ENCODE results near the gene SLC22A17. TPM values are rescaled to one million over a fixed set of nuclear protein-coding genes. Genes with fewer than 3 reads are reported as not detected.

SLC22A17 gene
- total RNA-seq, 1 donor from 2014 or later: 22.2 TPM

DNA sequence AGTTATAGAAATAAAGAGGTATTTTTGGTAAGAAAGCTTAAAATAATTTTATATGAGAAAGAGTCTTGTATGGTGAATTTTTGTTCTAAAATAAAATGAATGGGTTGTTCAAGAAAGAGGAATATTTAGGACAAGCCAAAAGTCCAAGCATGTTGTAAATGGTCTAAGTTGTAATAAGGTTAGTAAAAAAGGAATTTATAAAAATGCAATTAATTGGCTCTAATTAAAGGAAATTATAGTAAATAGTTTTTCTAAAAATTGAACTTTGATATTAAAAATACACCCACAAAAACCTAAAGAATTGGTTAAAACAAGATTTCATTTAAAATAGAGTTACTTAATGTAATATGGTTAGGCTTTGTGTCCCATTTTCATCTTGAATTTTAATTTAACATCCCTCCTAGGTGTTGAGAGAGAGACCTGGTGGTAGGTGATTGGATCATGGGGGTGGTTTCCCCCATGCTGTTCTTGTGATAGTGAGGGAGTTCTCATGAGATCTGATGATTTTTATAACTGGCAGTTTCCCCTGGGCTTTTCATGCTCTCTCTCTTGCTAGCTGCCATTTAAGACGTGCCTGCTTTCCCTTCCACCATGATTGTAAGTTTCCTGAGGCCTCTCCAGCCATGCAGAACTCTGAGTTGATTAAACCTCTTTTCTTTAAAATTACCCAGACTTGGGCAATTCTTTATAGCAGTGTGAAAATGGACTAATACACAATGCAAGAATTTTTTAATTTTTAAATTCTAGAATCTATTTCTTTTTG, 13.0 kb downstream of the SLC22A17 start:
- DNase-seq (ENCODE audit: low spot score): no peak
- Mint-ChIP-seq H3K4me3 (no peak overlapping the region), H3K9me3 (peaks cover 26% of the 10 kb centered on the region), H3K27me3 (ENCODE audit: insufficient read depth, low read depth) (peaks cover 10% of the 10 kb centered on the region), H3K36me3 (no peaks in the 10 kb centered on the region), H3K4me1 (no peaks in the 10 kb centered on the region), H3K27ac (no peak overlapping the region)
- no peaks in the 10 kb centered on the region for H4K20me1 ChIP-seq (ENCODE audit: low read depth)
- H3K4me3 ChIP-seq: no peak overlapping the region
- no peak overlapping the region for H3K27ac ChIP-seq
- peaks cover 15% of the 10 kb centered on the region for H3K9me3 ChIP-seq (ENCODE audit: low read depth)
- H3F3A ChIP-seq (ENCODE audit: low read depth): no peaks in the 10 kb centered on the region
- H3K9ac ChIP-seq: no peak overlapping the region
- TF ChIP-seq EZH2phosphoT487 (IDR thresholded peaks at IDR 0.05): no peak
- TF ChIP-seq, protein P1, sequence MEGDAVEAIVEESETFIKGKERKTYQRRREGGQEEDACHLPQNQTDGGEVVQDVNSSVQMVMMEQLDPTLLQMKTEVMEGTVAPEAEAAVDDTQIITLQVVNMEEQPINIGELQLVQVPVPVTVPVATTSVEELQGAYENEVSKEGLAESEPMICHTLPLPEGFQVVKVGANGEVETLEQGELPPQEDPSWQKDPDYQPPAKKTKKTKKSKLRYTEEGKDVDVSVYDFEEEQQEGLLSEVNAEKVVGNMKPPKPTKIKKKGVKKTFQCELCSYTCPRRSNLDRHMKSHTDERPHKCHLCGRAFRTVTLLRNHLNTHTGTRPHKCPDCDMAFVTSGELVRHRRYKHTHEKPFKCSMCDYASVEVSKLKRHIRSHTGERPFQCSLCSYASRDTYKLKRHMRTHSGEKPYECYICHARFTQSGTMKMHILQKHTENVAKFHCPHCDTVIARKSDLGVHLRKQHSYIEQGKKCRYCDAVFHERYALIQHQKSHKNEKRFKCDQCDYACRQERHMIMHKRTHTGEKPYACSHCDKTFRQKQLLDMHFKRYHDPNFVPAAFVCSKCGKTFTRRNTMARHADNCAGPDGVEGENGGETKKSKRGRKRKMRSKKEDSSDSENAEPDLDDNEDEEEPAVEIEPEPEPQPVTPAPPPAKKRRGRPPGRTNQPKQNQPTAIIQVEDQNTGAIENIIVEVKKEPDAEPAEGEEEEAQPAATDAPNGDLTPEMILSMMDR (IDR thresholded peaks at IDR 0.05): no peak
- TF ChIP-seq EZH2 (IDR thresholded peaks at IDR 0.05): no peak
- no peaks in the 10 kb centered on the region for H3K4me1 ChIP-seq
- no peaks in the 10 kb centered on the region for H3K27me3 ChIP-seq
- no peak overlapping the region for H3K4me2 ChIP-seq
- no peak overlapping the region for H2AFZ ChIP-seq (replicated peaks)
- H3K79me2 ChIP-seq (ENCODE audit: low read depth): no peaks in the 10 kb centered on the region
- H3K36me3 ChIP-seq: no peaks in the 10 kb centered on the region

GRCh38 chr14:23335623-23336022, 17.1 kb downstream of the SLC22A17 start:
- no peak overlapping the region for H2AFZ ChIP-seq (replicated peaks)
- no peaks in the 10 kb centered on the region for H3K36me3 ChIP-seq
- H3K27me3 ChIP-seq: no peaks in the 10 kb centered on the region
- peaks cover 6% of the 10 kb centered on the region for H3K27me3 Mint-ChIP-seq (ENCODE audit: insufficient read depth, low read depth)
- H3K27ac Mint-ChIP-seq: no peak overlapping the region
- H3K9me3 Mint-ChIP-seq: peaks cover 21% of the 10 kb centered on the region
- H3K4me1 ChIP-seq: no peaks in the 10 kb centered on the region
- H3K4me2 ChIP-seq: no peak overlapping the region
- TF ChIP-seq EZH2phosphoT487 (IDR thresholded peaks at IDR 0.05): no peak
- TF ChIP-seq, protein P1 (IDR thresholded peaks at IDR 0.05): no peak
- TF ChIP-seq EZH2 (IDR thresholded peaks at IDR 0.05): no peak
- no peaks in the 10 kb centered on the region for H4K20me1 ChIP-seq (ENCODE audit: low read depth)
- no peaks in the 10 kb centered on the region for H3K36me3 Mint-ChIP-seq
- no peak overlapping the region for H3K4me3 ChIP-seq
- H3K9me3 ChIP-seq (ENCODE audit: low read depth): peaks cover 14% of the 10 kb centered on the region
- H3K79me2 ChIP-seq (ENCODE audit: low read depth): no peaks in the 10 kb centered on the region
- no peak for DNase-seq (ENCODE audit: low spot score)
- no peak overlapping the region for H3K27ac ChIP-seq
- H3F3A ChIP-seq (ENCODE audit: low read depth): no peaks in the 10 kb centered on the region
- no peak overlapping the region for H3K4me3 Mint-ChIP-seq
- no peak overlapping the region for H3K9ac ChIP-seq
- no peaks in the 10 kb centered on the region for H3K4me1 Mint-ChIP-seq

- Histone ChIP-seq H2AFZ (replicated peaks) (no peak overlapping the region), H4K20me1 (ENCODE audit: low read depth) (peaks cover 17% of the 10 kb centered on the region), H3K36me3 (peaks cover 9% of the 10 kb centered on the region), H3F3A (ENCODE audit: low read depth) (peaks cover 47% of the 10 kb centered on the region), H3K27ac (no peak overlapping the region), H3K9me3 (ENCODE audit: low read depth) (no peaks in the 10 kb centered on the region), H3K4me2 (no peak overlapping the region), H3K79me2 (ENCODE audit: low read depth) (peaks cover 11% of the 10 kb centered on the region), H3K4me1 (peaks cover 10% of the 10 kb centered on the region), H3K27me3 (no peaks in the 10 kb centered on the region), H3K4me3 (no peak overlapping the region), H3K9ac (no peak overlapping the region)
- no peaks in the 10 kb centered on the region for H3K9me3 Mint-ChIP-seq
- H3K4me3 Mint-ChIP-seq: no peak overlapping the region
- H3K4me1 Mint-ChIP-seq: peaks cover 4% of the 10 kb centered on the region
- peaks cover 12% of the 10 kb centered on the region for H3K36me3 Mint-ChIP-seq
- TF ChIP-seq EZH2 (IDR thresholded peaks at IDR 0.05): no peak
- TF ChIP-seq EZH2phosphoT487 (IDR thresholded peaks at IDR 0.05): no peak
- TF ChIP-seq, protein P1 (IDR thresholded peaks at IDR 0.05): peak; percentile 96
- H3K27ac Mint-ChIP-seq: no peak overlapping the region
- peak; percentile 81 for DNase-seq (ENCODE audit: low spot score)
- peaks cover 6% of the 10 kb centered on the region for H3K27me3 Mint-ChIP-seq (ENCODE audit: insufficient read depth, low read depth)
Measured at GRCh38 chr14:23327947-23328744, 24.5 kb downstream of the SLC22A17 start.
